K562 (cell line): ENCODE data around the gene RPTOR. TPM values are rescaled to one million over a fixed set of nuclear protein-coding genes. Genes with fewer than 3 reads are reported as not detected.

Source experiments
- ATAC-seq: fragments of 200-7000 bp; cut with Tn5 transposase; 3 replicates; pipeline ENCODE4 v1.9.1; 2020; ENCODE audit warnings: moderate library complexity
- BruUV-seq: library from RNA; stranded (reverse); fragments of 400-500 nt; replicated peaks from 2 replicates; lab custom pipeline; 2021; lab: Mats Ljungman, UMichigan
- CTCF ChIA-PET: fragments of 300-600 bp; formaldehyde crosslinking; extraction: SDS; loops from one replicate; lab custom pipeline; 2021; ENCODE audit warnings: low intra/inter-chr PET ratio; lab: Yijun Ruan, JAX
- POLR2A ChIA-PET: fragments of 300-600, 350-650 bp; sonication (Branson Sonifier 250); formaldehyde crosslinking; extraction: SDS; loops from one replicate; lab custom pipeline; 2021; ENCODE audit warnings: antibody characterized with exemption, inconsistent platforms; lab: Yijun Ruan, JAX
- DNase-seq, 4 experiments: peaks; one replicate each; pipeline versions ENCODE4 v3.0.0 to v3.0.0-alpha.2; 2011 to 2018; ENCODE audit warnings: low spot score in 3 of 4, mixed read lengths in 3 of 4; ENCODE audit errors: extremely low read depth in 1 of 4
- FAIRE-seq: peaks from 2 replicates; lab custom pipeline; 2011; peaks lifted over from hg19 to GRCh38; lab: Jason Lieb, UNC
- H2AFZ ChIP-seq: 2 replicates; pipeline ENCODE4 v1.6.0; 2011; ENCODE audit warnings: low read depth, low read length, control low read depth, inconsistent platforms
- H3K27ac ChIP-seq: fragments of 200-600 bp; 3 replicates; pipeline ENCODE4 v1.8.0; 2011; ENCODE audit warnings: low read depth, mild to moderate bottlenecking, control low read depth, inconsistent platforms, low read length, moderate library complexity, mixed read lengths; ENCODE audit errors: extremely low read depth
- H3K27me3 ChIP-seq, 2 experiments: fragments of 300-600 bp in 1 of 2; 2 replicates in 1 of 2; 3 replicates in 1 of 2; pipeline versions ENCODE4 v1.6.0 to v1.8.0; 2011; ENCODE audit warnings: inconsistent platforms in 2 of 2, low read length in 2 of 2, mild to moderate bottlenecking in 1 of 2, mixed read lengths in 1 of 2, moderate library complexity in 1 of 2; ENCODE audit not compliant: control insufficient read depth in 2 of 2, insufficient read depth in 2 of 2
- H3K36me3 ChIP-seq: fragments of 300-600 bp; 3 replicates; pipeline ENCODE4 v1.8.0; 2011; ENCODE audit warnings: mild to moderate bottlenecking, low read length, inconsistent platforms; ENCODE audit not compliant: control insufficient read depth, insufficient read depth
- H3K4me1 ChIP-seq, 2 experiments: fragments of 200-600 bp in 1 of 2; replicated peaks in 1 of 2; 2 replicates in 1 of 2; 3 replicates in 1 of 2; pipeline versions ENCODE4 v1.5.1 to v1.8.0; 2011; ENCODE audit warnings: inconsistent platforms in 2 of 2, low read length in 2 of 2, mild to moderate bottlenecking in 1 of 2, mixed read lengths in 1 of 2, moderate library complexity in 1 of 2; ENCODE audit not compliant: control insufficient read depth in 2 of 2, insufficient read depth in 2 of 2
- H3K4me2 ChIP-seq: 2 replicates; pipeline ENCODE4 v1.6.1; 2011; ENCODE audit warnings: low read length, control low read depth, inconsistent platforms, mixed read lengths; ENCODE audit not compliant: insufficient read depth
- H3K4me3 ChIP-seq: fragments of 200-600 bp; sonication (generic), shearing (Covaris generic); 2 replicates; pipeline ENCODE4 v1.5.1; 2016; ENCODE audit warnings: control low read depth, inconsistent platforms
- H3K79me2 ChIP-seq: fragments of 200-600 bp; 3 replicates; pipeline ENCODE4 v1.8.0; 2011; ENCODE audit warnings: low read length, inconsistent platforms; ENCODE audit not compliant: control insufficient read depth, insufficient read depth
- H3K9ac ChIP-seq, 2 experiments: 2 replicates each; pipeline versions ENCODE4 v1.6.0 to v1.6.1; 2011; ENCODE audit warnings: low read depth in 2 of 2, low read length in 2 of 2, control low read depth in 1 of 2, inconsistent platforms in 1 of 2, mild to moderate bottlenecking in 1 of 2, mixed read lengths in 1 of 2; ENCODE audit not compliant: insufficient read depth in 1 of 2
- H3K9me1 ChIP-seq: one replicate; pipeline ENCODE4 v1.6.0; 2011; ENCODE audit warnings: inconsistent platforms, mild to moderate bottlenecking, low read length, moderate library complexity; ENCODE audit not compliant: control insufficient read depth, insufficient read depth
- H3K9me3 ChIP-seq: replicated peaks from 2 replicates; pipeline ENCODE4 v1.5.1; 2011; ENCODE audit warnings: low read depth, low read length, inconsistent platforms; ENCODE audit not compliant: control insufficient read depth, insufficient read depth
- H4K20me1 ChIP-seq: replicated peaks from 2 replicates; pipeline ENCODE4 v1.6.1; 2011; ENCODE audit warnings: low read length, inconsistent platforms, mixed read lengths; ENCODE audit not compliant: control insufficient read depth, insufficient read depth
- ARID2 ChIP-seq: fragments of 450-650 bp; IDR thresholded peaks from 2 replicates; pipeline ENCODE4 v1.6.1; 2017; ENCODE audit warnings: antibody characterized with exemption, mild to moderate bottlenecking
- ASH1L ChIP-seq: fragments of 450-650 bp; IDR thresholded peaks from 2 replicates; pipeline ENCODE4 v1.6.1; 2018; ENCODE audit warnings: borderline replicate concordance, mild to moderate bottlenecking, low read depth; ENCODE audit not compliant: partially characterized antibody
- CREM ChIP-seq: IDR thresholded peaks from 2 replicates; pipeline ENCODE4 v1.6.1; 2014; ENCODE audit warnings: antibody characterized with exemption, low read depth
- HMG20A ChIP-seq: fragments of 450-650 bp; formaldehyde crosslinking; conservative IDR thresholded peaks from 2 replicates; pipeline ENCODE4 v1.4.0; 2020; ENCODE audit warnings: mild to moderate bottlenecking, mixed read lengths
- MAFG ChIP-seq: fragments of 450-650 bp; conservative IDR thresholded peaks from 2 replicates; pipeline ENCODE4 v1.6.1; 2016; ENCODE audit warnings: missing genetic modification characterization, missing compliant biosample characterization
- NFATC3 ChIP-seq: fragments of 450-650 bp; IDR thresholded peaks from 2 replicates; pipeline ENCODE4 v1.6.1; 2017; ENCODE audit warnings: mild to moderate bottlenecking
- NUFIP1 ChIP-seq: fragments of 450-650 bp; IDR thresholded peaks from 2 replicates; pipeline ENCODE4 v1.6.1; 2018; ENCODE audit not compliant: partially characterized antibody
- ZBTB33 ChIP-seq: sonication (generic); formaldehyde crosslinking; IDR thresholded peaks from 2 replicates; pipeline ENCODE4 v1.8.1; 2023; ENCODE audit warnings: mild to moderate bottlenecking, missing genetic modification reagents
- WGBS: fragments of 100-300 bp; shearing (Covaris generic); methylation state at CpG from one replicate; pipeline ENCODE4 v1.1.6; 2016; ENCODE audit warnings: low coverage, mixed read lengths; ENCODE audit not compliant: insufficient coverage; ENCODE audit errors: missing lambda C conversion rate; 5-methylcytosine and 5-hydroxymethylcytosine counted together
- in situ Hi-C: fragments of 300-500 bp; cut with MboI; formaldehyde crosslinking; loops from 4 replicates; pipeline ENCODE4 v1.15.0; 2018; ENCODE audit warnings: inconsistent platforms, mixed read lengths
- intact Hi-C: fragments of 100-400 bp; cut with micrococcal nuclease; formaldehyde crosslinking; loops from 2 replicates; pipeline ENCODE4 v1.14.2; 2022
- polyA plus RNA-seq, 8 experiments: library from polyadenylated mRNA; depleted of rRNA in 4 of 8; stranded (reverse) in 5 of 8; unstranded in 3 of 8; fragments of >200 nt; fragmentation: Nextera tagmentation in 2 of 8; fragmentation: Illumina TruSeq in 1 of 8; extraction: Ambion mirVana in 2 of 8; extraction: Trizol in 1 of 8; gene quantifications; 2 replicates each; pipeline versions ENCODE4 v1.2.1 to v1.2.3, GENCODE V29; 2011 to 2014; ENCODE audit warnings: inconsistent platforms in 1 of 8, missing spikeins in 1 of 8
- total RNA-seq, 7 experiments: library from RNA; depleted of rRNA in 6 of 7; stranded (reverse); fragments of >200 nt in 6 of 7; fragmentation: Illumina TruSeq in 2 of 7; extraction: Trizol in 2 of 7; gene quantifications; 2 replicates each; pipeline versions ENCODE4 v1.2.1 to v1.2.3, GENCODE V29; 2011 to 2021; ENCODE audit warnings: low replicate concordance in 1 of 7
- TF ChIP-seq, protein P1 (sequence below): fragments of 250-450 bp; sonication (Bioruptor Pico); IDR thresholded peaks from 2 replicates; pipeline ENCODE4 v1.5.0; 2021
- TF ChIP-seq, protein P2 (sequence below): fragments of 450-650 bp; IDR thresholded peaks from one replicate; pipeline ENCODE4 v1.6.1; 2018; ENCODE audit warnings: mild to moderate bottlenecking, moderate library complexity; ENCODE audit not compliant: partially characterized antibody
- TF ChIP-seq, protein P3 (sequence below), 3 experiments: fragments of 200-800 bp in 1 of 3; fragments of 250-450 bp in 1 of 3; fragments of 450-650 bp in 1 of 3; sonication (Bioruptor Pico) in 1 of 3; sonication (Bioruptor generic) in 1 of 3; formaldehyde crosslinking in 1 of 3; IDR thresholded peaks; 2 replicates each; pipeline versions ENCODE4 v1.6.1 to v1.8.0; 2016 to 2022; ENCODE audit warnings: mild to moderate bottlenecking in 2 of 3, missing genetic modification characterization in 2 of 3, missing compliant biosample characterization in 1 of 3, moderate library complexity in 1 of 3

RPTOR gene
- total and polyA plus RNA-seq, 9 of the 15 experiments (the other 6 are each of a cell fraction or from before 2014, with no cell fraction given): 0.24 to 54.1 (median 10.2) TPM

DNA sequence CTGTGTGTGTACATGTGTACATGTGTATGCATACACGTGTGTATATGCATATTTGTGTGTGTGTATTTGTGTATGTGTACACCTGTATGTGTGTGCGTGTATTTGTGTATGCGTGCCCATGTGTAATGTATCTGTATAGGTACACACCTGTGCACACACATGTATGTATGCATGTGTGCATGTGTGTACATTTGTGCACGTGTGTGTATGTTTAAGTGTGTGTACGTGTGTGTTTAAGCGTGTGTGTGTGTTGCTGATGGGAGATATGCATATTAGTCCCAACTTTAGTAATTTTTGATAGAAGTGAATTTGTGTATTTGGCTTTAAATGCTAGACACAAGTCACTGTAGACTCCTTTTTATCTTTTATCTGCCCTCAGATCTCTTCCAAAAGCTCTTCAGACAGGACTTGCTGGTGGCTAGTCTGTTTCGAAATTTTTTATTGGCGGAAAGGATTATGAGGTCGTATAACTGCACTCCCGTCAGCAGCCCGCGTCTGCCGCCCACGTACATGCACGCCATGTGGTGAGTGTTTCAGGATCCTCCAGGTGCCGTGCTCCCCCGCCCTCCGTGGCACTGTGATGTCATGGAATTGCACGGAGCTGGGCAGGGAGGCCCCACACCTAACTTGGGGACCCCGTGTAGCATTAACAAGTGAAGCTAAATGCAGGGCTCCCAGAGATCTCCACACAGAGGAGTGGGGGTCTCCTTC lies 278.2 kb downstream of the RPTOR start:
- no TSS peak for BruUV-seq
- intact Hi-C loops: no loop called here
- no peak overlapping the region for H3K9ac ChIP-seq
- TF ChIP-seq ASH1L (no peak), ARID2 (peak; percentile 84), MAFG (tag) (no peak), ZBTB33 (CRISPR knock-in tag) (0 out of 2 replicates have a peak, but pooled peaks have one; percentile 19), HMG20A (no peak), NFATC3 (no peak), NUFIP1 (no peak), CREM (0 out of 2 replicates have a peak, but pooled peaks have one; percentile 32)
- TF ChIP-seq, protein P1, sequence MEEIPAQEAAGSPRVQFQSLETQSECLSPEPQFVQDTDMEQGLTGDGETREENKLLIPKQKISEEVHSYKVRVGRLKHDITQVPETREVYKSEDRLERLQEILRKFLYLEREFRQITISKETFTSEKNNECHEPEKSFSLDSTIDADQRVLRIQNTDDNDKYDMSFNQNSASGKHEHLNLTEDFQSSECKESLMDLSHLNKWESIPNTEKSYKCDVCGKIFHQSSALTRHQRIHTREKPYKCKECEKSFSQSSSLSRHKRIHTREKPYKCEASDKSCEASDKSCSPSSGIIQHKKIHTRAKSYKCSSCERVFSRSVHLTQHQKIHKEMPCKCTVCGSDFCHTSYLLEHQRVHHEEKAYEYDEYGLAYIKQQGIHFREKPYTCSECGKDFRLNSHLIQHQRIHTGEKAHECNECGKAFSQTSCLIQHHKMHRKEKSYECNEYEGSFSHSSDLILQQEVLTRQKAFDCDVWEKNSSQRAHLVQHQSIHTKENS: no peak
- TF ChIP-seq, protein P2, sequence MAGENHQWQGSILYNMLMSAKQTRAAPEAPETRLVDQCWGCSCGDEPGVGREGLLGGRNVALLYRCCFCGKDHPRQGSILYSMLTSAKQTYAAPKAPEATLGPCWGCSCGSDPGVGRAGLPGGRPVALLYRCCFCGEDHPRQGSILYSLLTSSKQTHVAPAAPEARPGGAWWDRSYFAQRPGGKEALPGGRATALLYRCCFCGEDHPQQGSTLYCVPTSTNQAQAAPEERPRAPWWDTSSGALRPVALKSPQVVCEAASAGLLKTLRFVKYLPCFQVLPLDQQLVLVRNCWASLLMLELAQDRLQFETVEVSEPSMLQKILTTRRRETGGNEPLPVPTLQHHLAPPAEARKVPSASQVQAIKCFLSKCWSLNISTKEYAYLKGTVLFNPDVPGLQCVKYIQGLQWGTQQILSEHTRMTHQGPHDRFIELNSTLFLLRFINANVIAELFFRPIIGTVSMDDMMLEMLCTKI: no peak
- TF ChIP-seq, protein P3, sequence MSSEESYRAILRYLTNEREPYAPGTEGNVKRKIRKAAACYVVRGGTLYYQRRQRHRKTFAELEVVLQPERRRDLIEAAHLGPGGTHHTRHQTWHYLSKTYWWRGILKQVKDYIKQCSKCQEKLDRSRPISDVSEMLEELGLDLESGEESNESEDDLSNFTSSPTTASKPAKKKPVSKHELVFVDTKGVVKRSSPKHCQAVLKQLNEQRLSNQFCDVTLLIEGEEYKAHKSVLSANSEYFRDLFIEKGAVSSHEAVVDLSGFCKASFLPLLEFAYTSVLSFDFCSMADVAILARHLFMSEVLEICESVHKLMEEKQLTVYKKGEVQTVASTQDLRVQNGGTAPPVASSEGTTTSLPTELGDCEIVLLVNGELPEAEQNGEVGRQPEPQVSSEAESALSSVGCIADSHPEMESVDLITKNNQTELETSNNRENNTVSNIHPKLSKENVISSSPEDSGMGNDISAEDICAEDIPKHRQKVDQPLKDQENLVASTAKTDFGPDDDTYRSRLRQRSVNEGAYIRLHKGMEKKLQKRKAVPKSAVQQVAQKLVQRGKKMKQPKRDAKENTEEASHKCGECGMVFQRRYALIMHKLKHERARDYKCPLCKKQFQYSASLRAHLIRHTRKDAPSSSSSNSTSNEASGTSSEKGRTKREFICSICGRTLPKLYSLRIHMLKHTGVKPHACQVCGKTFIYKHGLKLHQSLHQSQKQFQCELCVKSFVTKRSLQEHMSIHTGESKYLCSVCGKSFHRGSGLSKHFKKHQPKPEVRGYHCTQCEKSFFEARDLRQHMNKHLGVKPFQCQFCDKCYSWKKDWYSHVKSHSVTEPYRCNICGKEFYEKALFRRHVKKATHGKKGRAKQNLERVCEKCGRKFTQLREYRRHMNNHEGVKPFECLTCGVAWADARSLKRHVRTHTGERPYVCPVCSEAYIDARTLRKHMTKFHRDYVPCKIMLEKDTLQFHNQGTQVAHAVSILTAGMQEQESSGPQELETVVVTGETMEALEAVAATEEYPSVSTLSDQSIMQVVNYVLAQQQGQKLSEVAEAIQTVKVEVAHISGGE (CRISPR knock-in tag; IDR thresholded peaks at IDR 0.05): no peak

More for the DNA sequence above, 278.2 kb downstream of the RPTOR start:
- ChIA-PET POLR2A (no interaction called here), CTCF (interaction anchor here (0.5 kb wide), 1 partner anchor 68 kb away, joined by 6 read pairs; no protein-coding TSS in a partner anchor)
- FAIRE-seq: peak; percentile 19
- Histone ChIP-seq H4K20me1 (0 out of 2 replicates have a peak, but pooled peaks cover 3% of the 10 kb centered on the region), H3K9me3 (no peaks in the 10 kb centered on the region), H3K9me1 (no peaks in the 10 kb centered on the region), H3K4me2 (no peak overlapping the region), H3K4me1 (peaks cover 0 to 9% of the 10 kb centered on the region in 2 experiments; a peak in 2 of 5 replicates), H3K4me3 (no peak overlapping the region), H3K36me3 (peaks cover 47% of the 10 kb centered on the region; the same call in 2 of the 3 replicates), H3K79me2 (no peaks in the 10 kb centered on the region), H3K27ac (no peak overlapping the region), H2AFZ (no peak overlapping the region), H3K27me3 (no peaks in the 10 kb centered on the region)
- peak in 2 of 4 experiments; percentile 28 to 29 for DNase-seq
- ATAC-seq: no peak
- WGBS: 83% methylated on average over 18 of the region's 20 CpGs
- in situ Hi-C loops: no loop called here
